Thyroid gland (tissue), 4 donors: ENCODE results near the gene FASN.

ENCODE experiments used
- POLR2A ChIP-seq, 2 donors: fragments of 450-650 bp; IDR thresholded peaks; one replicate each; pipeline ENCODE4 v1.6.1; 2017; ENCODE audit warnings: antibody characterized with exemption in 2 of 2, mild to moderate bottlenecking in 2 of 2, moderate library complexity in 1 of 2
- TF ChIP-seq, protein P1 (sequence below), 6 experiments: fragments of 200-600 bp in 3 of 6; fragments of 450-650 bp in 3 of 6; sonication (generic) in 3 of 6; IDR thresholded peaks; one replicate each; pipeline ENCODE4 v1.5.1; 2016 to 2019; ENCODE audit warnings: antibody characterized with exemption in 6 of 6, mild to moderate bottlenecking in 2 of 6, inconsistent platforms in 1 of 6, moderate library complexity in 1 of 6

- TF ChIP-seq, protein P1, sequence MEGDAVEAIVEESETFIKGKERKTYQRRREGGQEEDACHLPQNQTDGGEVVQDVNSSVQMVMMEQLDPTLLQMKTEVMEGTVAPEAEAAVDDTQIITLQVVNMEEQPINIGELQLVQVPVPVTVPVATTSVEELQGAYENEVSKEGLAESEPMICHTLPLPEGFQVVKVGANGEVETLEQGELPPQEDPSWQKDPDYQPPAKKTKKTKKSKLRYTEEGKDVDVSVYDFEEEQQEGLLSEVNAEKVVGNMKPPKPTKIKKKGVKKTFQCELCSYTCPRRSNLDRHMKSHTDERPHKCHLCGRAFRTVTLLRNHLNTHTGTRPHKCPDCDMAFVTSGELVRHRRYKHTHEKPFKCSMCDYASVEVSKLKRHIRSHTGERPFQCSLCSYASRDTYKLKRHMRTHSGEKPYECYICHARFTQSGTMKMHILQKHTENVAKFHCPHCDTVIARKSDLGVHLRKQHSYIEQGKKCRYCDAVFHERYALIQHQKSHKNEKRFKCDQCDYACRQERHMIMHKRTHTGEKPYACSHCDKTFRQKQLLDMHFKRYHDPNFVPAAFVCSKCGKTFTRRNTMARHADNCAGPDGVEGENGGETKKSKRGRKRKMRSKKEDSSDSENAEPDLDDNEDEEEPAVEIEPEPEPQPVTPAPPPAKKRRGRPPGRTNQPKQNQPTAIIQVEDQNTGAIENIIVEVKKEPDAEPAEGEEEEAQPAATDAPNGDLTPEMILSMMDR (IDR thresholded peaks at IDR 0.05) = no peak
- TF ChIP-seq POLR2A (IDR thresholded peaks at IDR 0.05) = no peak
Measured at GRCh38 chr17:82034371-82035011, 63.5 kb downstream of the FASN start.
